ENCODE measurements around the gene SGF29.

GRCh38 chr16:28544998-28545397 lies 8.7 kb upstream of the SGF29 start:
- TF ChIP-seq CTCF (optimal IDR thresholded peaks at IDR 0.05 in 1 of 3, IDR thresholded peaks at IDR 0.05 in 1 of 3, conservative IDR thresholded peaks at IDR 0.05 in 1 of 3; ENCODE audit: extremely low read depth in 1 of 3, insufficient read depth in 2 of 3, low read length in 3 of 3) = no peak
- no peak for TF ChIP-seq EZH2 (IDR thresholded peaks at IDR 0.05; ENCODE audit: low read length)
